ENCODE measurements around the gene LINGO1.

LINGO1 gene

DNA sequence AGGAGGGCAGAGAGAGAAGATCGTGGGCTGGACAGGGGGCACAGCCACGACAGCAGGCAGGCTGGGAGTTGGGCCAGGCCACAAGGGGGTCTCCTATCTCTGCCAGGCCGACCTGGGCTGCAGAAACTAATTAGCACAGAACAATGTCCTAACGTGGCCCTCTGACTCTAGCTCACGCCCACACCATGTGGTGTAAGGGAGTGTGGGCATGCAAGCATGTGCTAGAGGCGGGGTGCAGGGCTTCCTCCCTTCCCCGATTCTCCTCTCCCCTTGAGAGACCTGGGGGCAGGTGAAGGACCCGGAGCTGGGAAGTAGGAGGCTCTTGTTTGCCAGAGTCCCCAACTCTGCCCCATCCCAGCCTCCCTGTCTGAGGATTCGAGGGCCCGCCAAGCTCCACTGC lies 65.5 kb downstream of the LINGO1 start:
- DNase-seq = no peak

DNA sequence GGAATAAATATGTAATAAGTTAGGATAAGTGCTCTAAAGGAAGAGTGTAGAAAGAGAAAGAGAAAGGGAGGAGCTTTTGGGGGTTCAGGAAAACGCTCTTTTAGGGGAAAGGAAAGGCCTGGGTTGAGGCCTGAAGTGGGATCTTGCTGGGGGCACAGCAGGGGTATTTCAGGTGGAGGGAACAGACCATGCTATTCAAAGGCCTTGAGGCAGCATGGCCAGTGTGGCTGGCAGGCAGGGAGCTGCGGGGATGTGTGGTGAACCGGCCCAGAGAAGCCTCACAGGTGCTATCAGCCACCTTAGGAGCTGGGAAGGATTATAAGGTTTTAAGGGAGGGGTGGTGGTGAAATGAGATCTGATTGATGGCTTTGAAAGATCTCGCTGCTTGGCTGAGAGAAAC lies 66.6 kb downstream of the LINGO1 start:
- no peak for DNase-seq

DNA sequence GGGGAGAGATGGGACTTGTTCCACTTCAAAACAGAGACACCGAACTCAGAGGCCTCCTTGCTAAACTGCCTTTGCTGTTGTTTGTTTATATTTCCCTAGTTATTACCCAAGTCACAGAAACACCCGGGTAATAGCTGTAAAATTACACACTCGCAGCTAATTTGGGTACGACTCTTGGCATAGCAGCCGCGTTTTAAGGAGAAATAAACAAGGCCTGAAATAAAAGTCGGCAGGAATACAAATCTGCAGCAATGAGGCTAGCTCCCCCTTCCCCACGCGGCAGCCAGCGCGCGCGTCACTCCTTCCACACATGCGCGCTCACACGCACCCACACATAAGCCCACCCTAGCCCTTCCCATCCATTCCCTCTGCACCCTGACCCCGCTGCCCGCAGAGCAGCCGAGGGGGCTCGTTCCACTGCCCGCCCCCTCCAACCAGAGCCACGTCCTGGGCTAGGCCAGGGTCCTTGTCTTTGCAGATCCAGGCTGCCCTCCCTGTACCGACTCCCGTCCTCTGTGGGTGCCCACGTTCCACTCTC lies 67.3 kb downstream of the LINGO1 start:
- no peak for DNase-seq

DNA sequence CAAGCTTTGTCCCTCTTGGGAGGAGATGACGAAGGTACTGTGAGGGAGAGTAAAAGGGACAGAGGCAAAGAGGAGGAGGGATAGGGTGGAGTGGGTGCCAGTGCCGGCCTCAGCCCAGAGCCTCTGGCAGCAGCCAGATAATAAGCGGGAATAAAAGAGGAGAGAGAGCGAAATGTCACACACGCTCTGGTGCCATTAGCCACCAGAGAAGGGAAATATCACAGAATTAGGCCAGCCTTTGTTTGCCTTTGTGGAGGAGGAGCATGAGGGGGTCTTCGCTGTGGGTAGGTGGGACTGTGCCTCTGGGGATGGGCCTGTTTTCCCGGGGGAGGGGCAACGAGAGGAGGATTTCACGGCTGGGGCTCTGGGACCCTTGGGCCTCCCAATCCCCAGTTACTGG lies 67.8 kb downstream of the LINGO1 start:
- no peak for DNase-seq

DNA sequence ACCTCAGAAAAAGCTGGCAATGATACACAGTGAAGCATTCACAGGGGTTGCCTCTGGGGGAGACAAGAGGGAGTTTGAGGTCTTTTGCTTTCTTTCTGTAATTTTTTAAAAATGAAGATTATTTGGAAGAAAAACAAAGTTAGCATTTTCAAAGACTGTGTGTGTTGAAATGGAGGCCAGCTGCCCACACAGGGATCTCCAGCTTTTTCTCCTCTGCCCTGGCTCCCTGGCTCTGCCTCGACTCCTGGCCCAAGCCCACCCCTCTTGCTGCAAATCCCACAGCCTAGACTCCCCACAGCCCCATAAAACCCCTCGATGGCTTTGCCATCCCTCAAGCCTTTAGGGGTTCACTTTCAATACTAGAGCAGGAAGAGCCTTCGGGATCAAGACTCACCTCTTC lies 68.4 kb downstream of the LINGO1 start:
- no peak for DNase-seq

DNA sequence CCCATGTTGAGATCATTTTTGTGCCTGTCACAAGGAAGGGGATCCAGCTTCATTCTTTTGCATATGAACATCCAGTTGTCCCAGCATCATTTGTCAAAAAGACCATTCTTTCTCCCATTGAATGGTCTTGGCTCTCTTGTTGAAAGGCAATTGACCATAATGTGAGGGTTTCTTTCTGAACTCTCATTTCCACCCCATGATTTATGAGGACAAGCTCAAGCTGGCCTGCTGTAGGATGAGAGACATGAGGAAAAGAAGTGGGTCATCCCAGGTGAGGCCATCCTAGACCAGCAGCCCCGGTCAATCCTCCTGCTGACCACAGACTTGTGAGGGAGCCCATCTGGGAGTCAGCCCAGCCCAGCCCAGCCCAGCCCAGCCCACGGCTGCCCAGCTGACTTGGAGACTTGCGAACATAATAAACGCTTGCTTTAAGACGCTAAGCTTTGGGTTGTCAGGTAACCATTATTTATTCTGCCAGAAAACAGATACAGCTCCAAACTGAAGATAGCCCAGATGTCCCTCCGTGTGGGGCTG lies 69.0 kb downstream of the LINGO1 start:
- no peak for DNase-seq
